GM12892 (cell line): ENCODE measurements around the gene MYH15.

Experiments
- POLR2A ChIP-seq: IDR thresholded peaks from 2 replicates; pipeline ENCODE4 v1.6.1; 2011; ENCODE audit warnings: low read depth, low read length, control low read depth
- POLR2AphosphoS5 ChIP-seq: IDR thresholded peaks from 2 replicates; pipeline ENCODE4 v1.6.1; 2011; ENCODE audit warnings: low read depth, low read length, control low read depth
- TAF1 ChIP-seq: IDR thresholded peaks from 2 replicates; pipeline ENCODE4 v1.6.1; 2011; ENCODE audit warnings: low read depth, mild to moderate bottlenecking, control low read depth, low read length, borderline replicate concordance

- TF ChIP-seq POLR2A = no peak
- TF ChIP-seq POLR2AphosphoS5 = no peak
- TF ChIP-seq TAF1 = no peak
Observed at GRCh38 chr3:108442281-108442680, 68.1 kb downstream of the MYH15 start.
